LNCAP (cell line): ENCODE data around the gene ADISSP.

ENCODE experiments used
- CTCF ChIP-seq: fragments of 450-650 bp; IDR thresholded peaks from 2 replicates; pipeline ENCODE4 v1.5.1; 2017; ENCODE audit warnings: mild to moderate bottlenecking

Gene ADISSP

GRCh38 chr20:3749087-3749688 lies 18.4 kb downstream of the ADISSP start:
- no peak for TF ChIP-seq CTCF

DNA sequence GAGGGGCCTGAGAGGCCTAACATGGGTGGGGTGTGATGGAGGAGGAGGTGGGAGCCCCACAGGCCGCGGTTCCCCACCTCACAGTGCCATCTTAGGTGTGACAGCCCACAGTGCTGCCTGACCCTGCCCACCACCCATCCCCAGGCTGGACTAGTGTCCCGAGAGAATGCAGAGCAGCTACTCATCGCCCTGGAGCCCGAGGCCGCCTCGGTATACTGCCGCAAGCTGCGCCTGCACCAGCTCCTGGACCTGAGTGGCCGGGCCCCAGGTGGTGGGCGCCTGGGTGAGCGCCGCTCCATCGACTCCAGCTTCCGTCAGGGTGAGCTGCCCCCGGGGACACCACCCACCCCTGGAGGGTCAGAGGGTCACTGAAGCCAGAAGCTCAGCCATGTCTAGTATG lies 19.5 kb downstream of the ADISSP start:
- TF ChIP-seq CTCF: no peak

DNA sequence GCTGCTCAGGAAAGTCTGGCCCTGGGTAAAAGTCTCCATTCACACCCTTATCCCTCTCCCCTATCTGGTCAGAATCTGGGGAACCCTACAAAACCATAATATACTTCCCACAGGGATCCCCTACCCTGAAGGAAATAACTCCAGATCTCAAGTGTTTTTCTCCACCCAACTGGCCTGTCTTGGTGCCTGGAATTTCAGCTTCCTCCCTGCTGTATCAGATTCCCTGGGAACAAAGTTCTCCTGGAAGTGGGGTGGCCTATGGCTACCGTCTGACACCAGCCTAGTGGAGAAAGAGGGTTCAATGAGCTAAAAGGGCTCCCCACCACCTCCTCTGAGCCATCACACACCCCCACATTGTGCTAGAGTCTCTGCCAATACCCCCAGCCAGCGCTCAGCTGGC lies 20.1 kb downstream of the ADISSP start:
- no peak for TF ChIP-seq CTCF

- TF ChIP-seq CTCF: no peak
Measured at GRCh38 chr20:3745686-3746173, 21.8 kb downstream of the ADISSP start.

- TF ChIP-seq CTCF: no peak
Measured at GRCh38 chr20:3744806-3745685, 22.5 kb downstream of the ADISSP start.

- no peak for TF ChIP-seq CTCF
Measured at GRCh38 chr20:3744037-3744436, 23.5 kb downstream of the ADISSP start.

- TF ChIP-seq CTCF: no peak
Measured at GRCh38 chr20:3743251-3743650, 24.3 kb downstream of the ADISSP start.
